GM23338 (cell line): ENCODE results near the gene TBC1D16. TPM values are rescaled to one million over a fixed set of nuclear protein-coding genes. Genes with fewer than 3 reads are reported as not detected.
A peak's percentile ranks its signal among the peaks of the same experiment; 100 is the strongest.

Experiments
- ATAC-seq: fragments of 200-7000 bp; cut with Tn5 transposase; 3 replicates; pipeline ENCODE4 v1.9.1; 2020
- DNase-seq: peaks from one replicate; pipeline ENCODE4 v3.0.0-alpha.2; 2015; ENCODE audit warnings: low spot score
- H2AFZ ChIP-seq: fragments of 200-600 bp; sonication (generic); 2 replicates; pipeline ENCODE4 v1.8.0; 2016; ENCODE audit warnings: antibody characterized with exemption, mild to moderate bottlenecking, moderate library complexity
- H3F3A ChIP-seq: fragments of 200-600 bp; sonication (generic); replicated peaks from 2 replicates; pipeline ENCODE4 v1.8.0; 2017; ENCODE audit warnings: antibody characterized with exemption, mixed run types, low read depth
- H3K27ac ChIP-seq: fragments of 200-600 bp; sonication (generic); 2 replicates; pipeline ENCODE4 v1.6.1; 2016; ENCODE audit warnings: low read depth
- H3K27me3 ChIP-seq: fragments of 200-600 bp; sonication (generic); 2 replicates; pipeline ENCODE4 v1.8.0; 2016; ENCODE audit warnings: mild to moderate bottlenecking, mixed run types, moderate library complexity; ENCODE audit not compliant: insufficient read depth
- H3K36me3 ChIP-seq: fragments of 200-600 bp; sonication (generic); 2 replicates; pipeline ENCODE4 v1.8.0; 2016; ENCODE audit warnings: mild to moderate bottlenecking; ENCODE audit not compliant: insufficient read depth
- H3K4me1 ChIP-seq: fragments of 200-600 bp; sonication (generic); 2 replicates; pipeline ENCODE4 v1.8.0; 2016; ENCODE audit warnings: mild to moderate bottlenecking, moderate library complexity; ENCODE audit not compliant: insufficient read depth
- H3K4me2 ChIP-seq: fragments of 200-600 bp; sonication (generic); 2 replicates; pipeline ENCODE4 v1.7.1; 2017; ENCODE audit warnings: mixed run types
- H3K4me3 ChIP-seq: fragments of 200-600 bp; sonication (generic); 2 replicates; pipeline ENCODE4 v1.6.1; 2016; ENCODE audit warnings: mixed run types
- H3K79me2 ChIP-seq: fragments of 200-600 bp; sonication (generic); replicated peaks from 2 replicates; pipeline ENCODE4 v1.8.0; 2017; ENCODE audit warnings: mild to moderate bottlenecking; ENCODE audit not compliant: insufficient read depth
- H3K9me2 ChIP-seq: fragments of 200-600 bp; sonication (generic); 2 replicates; pipeline ENCODE4 v1.8.0; 2017; ENCODE audit not compliant: insufficient read depth
- H4K20me1 ChIP-seq: fragments of 200-600 bp; sonication (generic); replicated peaks from 2 replicates; pipeline ENCODE4 v1.8.0; 2017; ENCODE audit warnings: mild to moderate bottlenecking; ENCODE audit not compliant: insufficient read depth
- H3K27ac Mint-ChIP-seq: 2 replicates; pipeline ENCODE4 v1.8.0; 2020; ENCODE audit warnings: inconsistent platforms, mild to moderate bottlenecking, moderate library complexity, mixed read lengths
- H3K27me3 Mint-ChIP-seq: 3 replicates; pipeline ENCODE4 v1.8.0; 2022; ENCODE audit warnings: low read depth, mild to moderate bottlenecking, moderate library complexity, mixed read lengths, inconsistent platforms; ENCODE audit not compliant: insufficient read depth, poor library complexity
- H3K36me3 Mint-ChIP-seq: 3 replicates; pipeline ENCODE4 v1.8.0; 2021; ENCODE audit warnings: low read depth, mild to moderate bottlenecking, inconsistent platforms, moderate library complexity, mixed read lengths
- H3K4me1 Mint-ChIP-seq: 3 replicates; pipeline ENCODE4 v1.8.0; 2020; ENCODE audit warnings: mild to moderate bottlenecking, inconsistent platforms, mixed read lengths
- H3K4me3 Mint-ChIP-seq: 3 replicates; pipeline ENCODE4 v1.8.0; 2021; ENCODE audit warnings: moderate library complexity, mild to moderate bottlenecking, inconsistent platforms, mixed read lengths
- H3K9me3 Mint-ChIP-seq: 3 replicates; pipeline ENCODE4 v1.8.0; 2020; ENCODE audit warnings: moderate library complexity, mild to moderate bottlenecking, inconsistent platforms, mixed read lengths
- CREB1 ChIP-seq: fragments of 250-450 bp; sonication (Bioruptor Pico); IDR thresholded peaks from 2 replicates; pipeline ENCODE4 v1.5.0; 2020; ENCODE audit warnings: low read depth, mild to moderate bottlenecking, moderate library complexity
- CTCF ChIP-seq, 2 experiments: fragments of 200-600 bp in 1 of 2; sonication (generic) in 1 of 2; conservative IDR thresholded peaks; 2 replicates each; pipeline versions ENCODE4 v1.5.1 to v1.6.1; 2016 to 2017; ENCODE audit warnings: antibody characterized with exemption in 2 of 2, low read depth in 2 of 2, mild to moderate bottlenecking in 2 of 2, moderate library complexity in 1 of 2
- JUNB ChIP-seq: IDR thresholded peaks from one replicate; pipeline ENCODE4 v1.6.1; 2016; ENCODE audit warnings: antibody characterized with exemption; ENCODE audit not compliant: unreplicated experiment
- STAT1 ChIP-seq: IDR thresholded peaks from one replicate; pipeline ENCODE4 v1.6.1; 2016; ENCODE audit warnings: antibody characterized with exemption; ENCODE audit not compliant: unreplicated experiment
- ZNF331 ChIP-seq: fragments of 250-450 bp; sonication (Bioruptor Pico); IDR thresholded peaks from 2 replicates; pipeline ENCODE4 v1.5.0; 2020; ENCODE audit warnings: low read depth, mild to moderate bottlenecking, moderate library complexity
- polyA plus RNA-seq: library from polyadenylated mRNA; unstranded; fragments of >200 nt; fragmentation: Nextera tagmentation; extraction: Ambion mirVana; gene quantifications from 2 replicates; pipeline ENCODE4 v1.2.1, GENCODE V29; 2016
- total RNA-seq: library from RNA; depleted of rRNA; stranded (reverse); fragments of >200 nt; shearing (Covaris generic); gene quantifications from 2 replicates; pipeline ENCODE4 v1.2.3, GENCODE V29; 2014
- TF ChIP-seq, protein P1 (sequence below): IDR thresholded peaks from 2 replicates; pipeline ENCODE4 v1.6.1; 2016; ENCODE audit warnings: antibody characterized with exemption

Gene TBC1D16
- total and polyA plus RNA-seq, 2 experiments from 2014 or later: 16.7 to 104 TPM

GRCh38 chr17:79960788-79961522 lies 74.7 kb downstream of the TBC1D16 start (continued):
- TF ChIP-seq ZNF331 (CRISPR knock-in tag): no peak
- TF ChIP-seq, protein P1, sequence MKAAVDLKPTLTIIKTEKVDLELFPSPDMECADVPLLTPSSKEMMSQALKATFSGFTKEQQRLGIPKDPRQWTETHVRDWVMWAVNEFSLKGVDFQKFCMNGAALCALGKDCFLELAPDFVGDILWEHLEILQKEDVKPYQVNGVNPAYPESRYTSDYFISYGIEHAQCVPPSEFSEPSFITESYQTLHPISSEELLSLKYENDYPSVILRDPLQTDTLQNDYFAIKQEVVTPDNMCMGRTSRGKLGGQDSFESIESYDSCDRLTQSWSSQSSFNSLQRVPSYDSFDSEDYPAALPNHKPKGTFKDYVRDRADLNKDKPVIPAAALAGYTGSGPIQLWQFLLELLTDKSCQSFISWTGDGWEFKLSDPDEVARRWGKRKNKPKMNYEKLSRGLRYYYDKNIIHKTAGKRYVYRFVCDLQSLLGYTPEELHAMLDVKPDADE: no peak
- no peak for TF ChIP-seq JUNB
- TF ChIP-seq CREB1 (CRISPR knock-in tag): no peak

- Histone ChIP-seq H3F3A (peaks cover 11% of the 10 kb centered on the region), H3K4me3 (no peak overlapping the region), H3K4me1 (peaks cover 14% of the 10 kb centered on the region), H3K27me3 (no peaks in the 10 kb centered on the region), H3K36me3 (peaks cover 3% of the 10 kb centered on the region; the same call in 1 of the 2 replicates), H3K27ac (no peak overlapping the region), H2AFZ (no peak overlapping the region), H4K20me1 (peaks cover 13% of the 10 kb centered on the region; the same call in 1 of the 2 replicates), H3K9me2 (no peaks in the 10 kb centered on the region), H3K79me2 (peaks cover 38% of the 10 kb centered on the region), H3K4me2 (no peak overlapping the region)
- DNase-seq (no peak), ATAC-seq (no peak)
- H3K4me3 Mint-ChIP-seq: no peak overlapping the region
- peaks cover 7% of the 10 kb centered on the region for H3K27me3 Mint-ChIP-seq
- H3K27ac Mint-ChIP-seq: no peak overlapping the region
- H3K4me1 Mint-ChIP-seq: peaks cover 34% of the 10 kb centered on the region
- H3K36me3 Mint-ChIP-seq: peaks cover 31% of the 10 kb centered on the region
- peaks cover 26% of the 10 kb centered on the region for H3K9me3 Mint-ChIP-seq
- TF ChIP-seq CTCF (conservative IDR thresholded peaks at IDR 0.05; ENCODE audit: low read depth in 2 of 2): no peak
- TF ChIP-seq, protein P1: no peak
Measured at GRCh38 chr17:79959042-79959441, 76.6 kb downstream of the TBC1D16 start.

GRCh38 chr17:79956853-79957252 lies 78.8 kb downstream of the TBC1D16 start:
- Mint-ChIP-seq H3K4me1 (peaks cover 50% of the 10 kb centered on the region), H3K27me3 (peaks cover 12% of the 10 kb centered on the region), H3K9me3 (peaks cover 11% of the 10 kb centered on the region; the same call in 2 of the 3 replicates), H3K36me3 (peaks cover 12% of the 10 kb centered on the region; the same call in 2 of the 3 replicates), H3K27ac (peak overlapping the region; percentile 58), H3K4me3 (no peak overlapping the region)
- Histone ChIP-seq H3F3A (peaks cover 28% of the 10 kb centered on the region), H3K27ac (0 out of 2 replicates have a peak overlapping the region, but pooled peaks have one; percentile 48), H3K4me2 (no peak overlapping the region), H3K79me2 (peaks cover 30% of the 10 kb centered on the region), H2AFZ (no peak overlapping the region), H3K9me2 (no peaks in the 10 kb centered on the region), H4K20me1 (peaks cover 13% of the 10 kb centered on the region; the same call in 1 of the 2 replicates), H3K4me3 (no peak overlapping the region), H3K27me3 (no peaks in the 10 kb centered on the region; the same call in 1 of the 2 replicates), H3K4me1 (peaks cover 36% of the 10 kb centered on the region), H3K36me3 (peaks cover 3% of the 10 kb centered on the region; the same call in 1 of the 2 replicates)
- no peak for DNase-seq
- no peak for ATAC-seq
- TF ChIP-seq, protein P1: no peak
- TF ChIP-seq STAT1: no peak
